ENCODE data around the gene METTL4.

METTL4 gene, protein sequence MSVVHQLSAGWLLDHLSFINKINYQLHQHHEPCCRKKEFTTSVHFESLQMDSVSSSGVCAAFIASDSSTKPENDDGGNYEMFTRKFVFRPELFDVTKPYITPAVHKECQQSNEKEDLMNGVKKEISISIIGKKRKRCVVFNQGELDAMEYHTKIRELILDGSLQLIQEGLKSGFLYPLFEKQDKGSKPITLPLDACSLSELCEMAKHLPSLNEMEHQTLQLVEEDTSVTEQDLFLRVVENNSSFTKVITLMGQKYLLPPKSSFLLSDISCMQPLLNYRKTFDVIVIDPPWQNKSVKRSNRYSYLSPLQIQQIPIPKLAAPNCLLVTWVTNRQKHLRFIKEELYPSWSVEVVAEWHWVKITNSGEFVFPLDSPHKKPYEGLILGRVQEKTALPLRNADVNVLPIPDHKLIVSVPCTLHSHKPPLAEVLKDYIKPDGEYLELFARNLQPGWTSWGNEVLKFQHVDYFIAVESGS

GRCh38 chr18:2571200-2572170 lies at the start of gene METTL4, which contains the start of gene NDC80:
Gene METTL4, minus strand, starts transcription at chr18:2571505. Its CDS starts 4,289 bp downstream, at chr18:2567216.
Gene NDC80, plus strand, starts transcription at chr18:2571557. Its CDS starts 1,429 bp downstream, at chr18:2572986.
- peak; percentile 73 for DNase-seq (ENCODE audit: low read depth, low spot score)

GRCh38 chr18:2618009-2618408 lies 46.7 kb upstream of the METTL4 start:
- no peak for DNase-seq (ENCODE audit: low read depth, low spot score)

- DNase-seq (ENCODE audit: low read depth, low spot score): no peak
Observed at GRCh38 chr18:2617401-2617998, 46.2 kb upstream of the METTL4 start.

GRCh38 chr18:2612996-2613395 lies 41.7 kb upstream of the METTL4 start:
- DNase-seq (ENCODE audit: low read depth, low spot score): no peak

- no peak for DNase-seq (ENCODE audit: low read depth, low spot score)
Observed at GRCh38 chr18:2610549-2610948, 39.2 kb upstream of the METTL4 start.

GRCh38 chr18:2609604-2610003 lies 38.3 kb upstream of the METTL4 start:
- no peak for DNase-seq (ENCODE audit: low read depth, low spot score)

DNA sequence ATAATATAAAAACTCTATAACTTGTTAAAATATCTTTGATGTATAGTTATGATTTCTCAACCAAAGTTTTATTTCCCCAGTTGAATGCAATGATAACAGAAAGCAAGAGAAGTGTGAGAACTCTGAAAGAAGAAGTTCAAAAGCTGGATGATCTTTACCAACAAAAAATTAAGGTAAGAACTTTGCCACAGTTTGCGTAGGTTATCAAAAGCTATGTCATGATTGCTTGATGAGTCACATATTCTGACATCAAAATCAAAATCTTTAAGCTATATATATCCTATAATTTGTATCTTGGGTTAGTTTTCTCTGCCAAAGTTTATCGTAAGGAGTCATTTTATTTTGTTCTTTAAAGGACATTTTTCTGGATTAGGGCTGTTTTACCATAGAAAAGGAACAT lies 35.0 kb upstream of the METTL4 start:
- no peak for DNase-seq (ENCODE audit: low read depth, low spot score)

DNA sequence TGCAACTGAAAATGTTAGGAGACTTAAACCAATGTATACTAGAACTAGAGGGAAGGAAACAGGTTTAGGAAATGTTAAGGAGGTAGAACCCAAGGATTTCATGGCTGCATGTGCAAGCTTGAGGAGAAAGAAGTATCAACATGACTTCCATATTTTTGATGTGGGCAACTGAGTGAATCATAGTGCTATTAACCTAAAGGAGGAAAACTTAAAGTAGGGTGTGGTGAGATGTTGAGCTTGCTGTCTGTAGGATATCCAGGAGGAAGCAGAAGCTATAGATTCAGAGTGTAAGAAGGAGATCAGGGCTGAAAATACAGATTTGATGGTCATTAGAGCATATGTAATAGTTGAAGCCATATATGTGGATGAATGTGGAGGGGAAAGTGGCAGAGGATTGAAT lies 31.5 kb upstream of the METTL4 start:
- DNase-seq (ENCODE audit: low read depth, low spot score): no peak

DNA sequence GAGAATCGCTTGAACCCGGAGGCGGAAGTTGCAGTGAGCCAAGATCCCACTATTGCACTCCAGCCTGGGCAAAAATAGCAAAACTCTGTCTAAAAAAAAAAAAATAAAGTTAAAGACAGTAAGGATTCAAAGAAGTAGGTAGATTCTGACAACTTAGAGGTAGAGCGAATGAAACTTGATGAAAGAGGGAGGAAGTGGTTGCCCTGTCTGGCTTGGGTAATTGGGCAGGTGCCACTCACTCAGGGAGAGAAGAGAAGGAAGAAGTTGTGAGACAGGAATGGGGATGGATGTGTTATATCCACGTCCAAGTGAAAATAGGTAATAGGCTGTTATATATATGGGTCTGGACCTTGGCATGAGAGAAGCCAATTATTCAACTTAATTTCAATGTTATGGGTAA lies 26.3 kb upstream of the METTL4 start:
- no peak for DNase-seq (ENCODE audit: low read depth, low spot score)

DNA sequence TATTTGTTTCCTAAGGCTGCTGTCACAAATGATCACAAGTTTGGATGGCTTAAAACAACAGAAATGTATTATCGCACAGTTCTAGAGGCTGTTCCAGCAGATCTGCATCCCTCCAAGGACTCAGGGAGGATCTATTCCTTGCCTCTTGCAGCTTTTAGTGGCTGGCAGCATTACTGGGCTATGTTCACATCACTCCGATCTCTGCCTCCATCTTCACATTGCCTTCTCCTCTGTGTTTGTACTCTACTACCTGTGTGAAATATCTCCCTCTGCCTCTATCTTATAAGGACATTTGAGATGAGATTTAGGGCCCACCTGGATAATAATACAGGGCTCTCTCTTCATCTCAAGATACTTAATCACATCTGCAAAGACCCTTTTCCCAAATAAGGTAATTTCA lies 19.0 kb upstream of the METTL4 start:
- DNase-seq (ENCODE audit: low read depth, low spot score): no peak

DNA sequence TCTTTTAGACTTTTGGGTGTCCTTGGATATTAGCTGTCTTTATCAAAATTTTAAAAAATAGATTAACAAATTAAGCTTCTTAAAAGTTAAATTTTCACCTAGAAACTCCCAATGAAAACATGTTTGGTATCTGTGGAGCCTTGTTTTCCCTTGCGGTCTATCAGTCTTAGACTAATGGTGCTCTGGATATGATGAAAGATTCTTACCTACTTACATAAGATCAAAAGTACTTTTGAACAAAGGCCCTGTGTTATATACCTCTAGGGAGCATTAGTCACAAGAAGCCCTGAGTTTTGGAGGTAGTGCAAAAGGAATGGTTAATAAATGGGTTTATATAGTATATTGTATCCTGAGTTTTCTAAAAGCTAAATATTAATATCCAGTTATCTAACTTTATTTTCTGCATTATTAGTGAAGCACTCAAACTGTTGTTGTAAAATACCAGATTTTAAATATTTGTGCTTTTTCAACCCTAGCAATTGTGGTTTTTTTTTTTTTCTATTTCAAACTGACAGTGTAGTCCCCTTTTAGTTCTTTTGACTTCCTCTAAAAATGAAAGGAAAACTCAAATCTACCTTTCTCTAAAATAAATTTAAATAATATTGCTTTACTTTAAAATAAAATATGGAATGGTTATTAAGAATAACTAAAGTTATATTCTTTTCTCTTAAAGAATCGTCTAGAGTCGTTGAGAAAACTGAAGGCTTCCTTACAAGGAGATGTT lies 18.2 kb upstream of the METTL4 start:
- DNase-seq (ENCODE audit: low read depth, low spot score): no peak

GRCh38 chr18:2588666-2589344 lies 17.5 kb upstream of the METTL4 start:
- DNase-seq (ENCODE audit: low read depth, low spot score): no peak

DNA sequence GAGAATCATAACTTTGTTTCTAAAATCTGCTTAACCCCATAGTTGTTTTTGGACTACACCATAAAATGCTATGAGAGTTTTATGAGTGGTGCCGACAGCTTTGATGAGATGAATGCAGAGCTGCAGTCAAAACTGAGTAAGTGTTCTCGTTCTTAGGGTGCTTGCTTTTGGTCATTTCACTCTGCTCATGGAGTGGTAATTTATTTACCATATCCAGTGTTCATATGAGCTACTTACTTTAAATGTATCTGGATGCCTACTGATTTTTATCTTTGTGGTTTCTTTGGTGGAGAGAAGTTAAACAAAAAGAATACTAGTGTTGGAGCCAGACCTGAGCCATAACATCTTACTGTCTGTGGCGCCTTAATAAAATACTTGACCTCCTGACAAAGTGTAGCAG lies 16.5 kb upstream of the METTL4 start:
- DNase-seq (ENCODE audit: low read depth, low spot score): no peak

DNA sequence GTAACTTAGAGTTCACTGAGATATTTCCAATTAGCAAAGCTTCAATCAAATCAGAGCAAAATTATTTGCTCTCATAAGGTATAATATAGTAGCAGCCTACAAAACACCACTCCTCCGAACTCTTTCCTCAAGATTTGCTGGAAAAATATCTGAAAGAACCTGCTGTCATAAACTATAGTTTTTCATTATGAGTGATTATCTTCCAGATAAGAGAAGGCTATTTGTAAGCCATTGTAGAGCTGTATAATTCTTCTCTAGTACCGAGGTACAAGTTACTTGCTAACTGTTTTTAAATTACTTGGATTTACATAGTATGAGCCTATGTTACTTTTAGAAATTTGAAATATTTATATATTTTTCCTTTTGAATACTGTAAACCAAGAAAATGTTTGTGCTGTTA lies 2.1 kb upstream of the METTL4 start:
- no peak for DNase-seq (ENCODE audit: low read depth, low spot score)

DNA sequence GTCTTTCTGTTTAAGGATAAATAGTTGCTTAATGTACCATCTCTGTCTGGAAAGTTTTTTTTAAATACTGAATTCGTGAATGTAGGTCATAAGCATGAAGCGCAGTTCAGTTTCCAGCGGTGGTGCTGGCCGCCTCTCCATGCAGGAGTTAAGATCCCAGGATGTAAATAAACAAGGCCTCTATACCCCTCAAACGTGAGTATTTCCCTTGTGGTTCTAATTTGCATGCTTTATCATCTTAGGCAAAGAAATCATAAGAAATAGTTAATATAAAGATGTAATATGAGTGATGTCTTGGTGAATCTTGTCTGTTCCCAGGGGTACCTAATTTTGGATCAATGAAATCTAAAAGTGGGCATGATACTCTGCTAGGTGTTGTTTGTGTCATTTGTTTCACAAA lies 1.6 kb upstream of the METTL4 start:
- DNase-seq (ENCODE audit: low read depth, low spot score): no peak

DNA sequence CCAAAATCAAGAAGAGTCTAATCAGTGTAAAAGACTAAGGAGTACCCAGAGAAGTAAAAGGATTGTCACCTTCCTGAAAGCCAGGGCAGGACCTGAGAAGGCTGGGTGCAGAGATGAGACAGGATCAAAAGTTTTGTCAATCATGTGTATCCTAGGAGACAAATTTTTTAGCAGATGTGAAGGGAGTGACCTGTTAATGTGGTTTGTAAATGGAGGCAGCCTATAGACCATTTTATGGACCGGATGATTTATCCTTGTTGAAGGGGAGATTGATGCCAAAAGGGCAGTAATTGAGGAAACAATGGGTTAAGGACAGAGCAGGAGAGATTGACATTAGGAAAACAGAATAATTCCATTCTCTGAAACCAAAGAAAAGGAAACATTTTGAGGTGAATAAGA lies 865 bp upstream of the METTL4 start:
- no peak for DNase-seq (ENCODE audit: low read depth, low spot score)

GRCh38 chr18:2570772-2571199 lies 519 bp downstream of the METTL4 start:
- no peak for DNase-seq (ENCODE audit: low read depth, low spot score)

DNA sequence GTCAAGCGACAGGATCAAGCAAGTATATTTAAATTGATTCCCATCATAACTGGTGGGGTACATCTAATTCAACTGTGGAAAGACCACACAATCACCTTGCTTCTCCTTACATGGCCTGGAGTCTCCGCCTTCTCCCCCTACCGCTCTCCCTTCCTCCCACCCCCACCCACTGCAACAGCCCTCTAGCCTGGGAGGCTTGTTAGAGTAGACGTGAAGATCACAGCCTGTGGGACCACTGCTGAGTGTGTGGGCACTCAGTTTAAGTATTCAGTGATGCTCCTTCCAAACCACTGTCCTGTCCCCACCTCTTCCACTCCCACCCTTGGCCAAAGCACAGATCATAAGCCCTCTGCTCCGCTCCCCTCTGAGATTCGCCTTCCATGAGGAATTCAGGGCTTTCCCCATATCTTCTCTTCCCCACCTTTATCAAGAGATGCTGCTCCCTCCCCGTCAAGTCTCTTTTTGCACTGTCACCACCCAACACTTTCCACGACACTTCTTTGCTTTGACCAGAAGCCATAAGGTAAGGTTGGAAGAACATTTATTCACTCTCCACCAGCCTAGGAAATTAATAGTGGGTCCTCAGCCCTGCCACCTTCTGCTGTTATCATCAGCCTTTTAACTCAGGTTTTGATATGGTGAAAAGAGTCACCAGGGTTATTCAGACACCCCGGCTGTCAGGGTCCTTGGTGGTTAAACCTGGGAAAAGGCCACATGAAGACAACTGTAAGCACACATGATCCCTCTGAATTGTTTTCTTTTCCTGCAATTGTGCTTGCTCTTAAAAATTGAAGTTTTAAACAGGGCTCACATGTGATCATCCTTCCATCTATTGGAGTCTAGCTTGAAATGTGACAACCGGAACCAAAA lies 1.7 kb downstream of the METTL4 start:
- DNase-seq (ENCODE audit: low read depth, low spot score): no peak

- DNase-seq (ENCODE audit: low read depth, low spot score): no peak
Observed at GRCh38 chr18:2568605-2569004, 2.7 kb downstream of the METTL4 start.

DNA sequence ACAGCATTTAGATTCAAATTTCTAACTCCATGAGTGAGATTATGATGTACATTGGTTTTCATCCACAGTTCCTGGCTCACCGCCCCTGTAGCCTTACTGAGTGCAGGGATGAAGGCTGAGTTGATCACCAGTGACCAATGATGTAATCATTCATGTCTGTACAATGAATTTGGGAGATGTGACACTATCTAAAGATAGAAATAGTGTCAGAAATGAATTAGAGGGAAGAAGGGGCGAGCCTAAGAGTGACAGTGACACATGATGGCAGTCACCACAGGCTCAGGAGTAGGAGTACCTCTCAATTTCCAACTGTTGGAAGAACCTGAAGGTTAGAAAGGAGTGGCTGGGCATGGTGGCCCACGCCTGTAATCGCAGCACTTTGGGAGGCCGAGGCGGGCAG lies 3.2 kb downstream of the METTL4 start:
- no peak for DNase-seq (ENCODE audit: low read depth, low spot score)
